Measurements from ENCODE around the gene PSME3.
"Not testable (repeated sequence)": the region's sequence is repeated elsewhere in the genome, so short reads cannot be mapped to it uniquely, and the experiment has no call there.

The PSME3 gene

DNA sequence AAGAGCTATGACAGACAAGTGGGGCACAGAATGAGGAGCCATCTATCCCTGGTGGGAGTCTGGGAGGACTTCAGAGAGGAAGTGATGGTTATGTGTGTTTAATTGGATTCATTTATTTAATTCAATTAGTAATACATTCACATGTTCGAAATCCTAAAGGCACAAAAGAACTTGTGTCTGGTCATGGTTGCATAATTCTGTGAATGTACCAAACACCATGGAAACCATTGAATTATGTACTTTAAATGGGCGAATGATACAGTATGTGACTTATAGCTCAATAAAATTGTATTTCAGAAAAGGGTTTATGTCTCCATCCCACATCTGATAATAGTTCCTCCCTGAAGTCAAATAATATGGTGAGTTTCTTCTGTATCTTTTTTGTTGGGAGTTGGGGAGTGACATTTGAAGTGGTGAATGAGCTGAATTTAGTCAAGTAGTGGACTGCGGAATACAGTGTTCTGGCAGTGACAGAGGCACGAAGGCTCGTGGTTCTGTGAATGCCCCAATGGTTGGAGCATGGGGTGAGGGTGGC lies 47.6 kb downstream of the PSME3 start:
- Histone ChIP-seq H3K4me1 (no peaks in the 10 kb centered on the region), H3K79me2 (no peaks in the 10 kb centered on the region), H3K27ac (no peak overlapping the region), H3K9me3 (ENCODE audit: control insufficient read depth, low read length) (no peaks in the 10 kb centered on the region), H3K4me2 (ENCODE audit: low read length) (no peak overlapping the region), H3K27me3 (ENCODE audit: control insufficient read depth, insufficient read depth, low read length) (no peaks in the 10 kb centered on the region), H2AFZ (no peak overlapping the region), H3K36me3 (ENCODE audit: control insufficient read depth, insufficient read depth, low read length) (no peaks in the 10 kb centered on the region), H3K4me3 (ENCODE audit: low read depth, low read length) (no peak overlapping the region), H3K9ac (no peak overlapping the region)
- TF ChIP-seq, protein P1, sequence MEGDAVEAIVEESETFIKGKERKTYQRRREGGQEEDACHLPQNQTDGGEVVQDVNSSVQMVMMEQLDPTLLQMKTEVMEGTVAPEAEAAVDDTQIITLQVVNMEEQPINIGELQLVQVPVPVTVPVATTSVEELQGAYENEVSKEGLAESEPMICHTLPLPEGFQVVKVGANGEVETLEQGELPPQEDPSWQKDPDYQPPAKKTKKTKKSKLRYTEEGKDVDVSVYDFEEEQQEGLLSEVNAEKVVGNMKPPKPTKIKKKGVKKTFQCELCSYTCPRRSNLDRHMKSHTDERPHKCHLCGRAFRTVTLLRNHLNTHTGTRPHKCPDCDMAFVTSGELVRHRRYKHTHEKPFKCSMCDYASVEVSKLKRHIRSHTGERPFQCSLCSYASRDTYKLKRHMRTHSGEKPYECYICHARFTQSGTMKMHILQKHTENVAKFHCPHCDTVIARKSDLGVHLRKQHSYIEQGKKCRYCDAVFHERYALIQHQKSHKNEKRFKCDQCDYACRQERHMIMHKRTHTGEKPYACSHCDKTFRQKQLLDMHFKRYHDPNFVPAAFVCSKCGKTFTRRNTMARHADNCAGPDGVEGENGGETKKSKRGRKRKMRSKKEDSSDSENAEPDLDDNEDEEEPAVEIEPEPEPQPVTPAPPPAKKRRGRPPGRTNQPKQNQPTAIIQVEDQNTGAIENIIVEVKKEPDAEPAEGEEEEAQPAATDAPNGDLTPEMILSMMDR (IDR thresholded peaks at IDR 0.05): no peak

DNA sequence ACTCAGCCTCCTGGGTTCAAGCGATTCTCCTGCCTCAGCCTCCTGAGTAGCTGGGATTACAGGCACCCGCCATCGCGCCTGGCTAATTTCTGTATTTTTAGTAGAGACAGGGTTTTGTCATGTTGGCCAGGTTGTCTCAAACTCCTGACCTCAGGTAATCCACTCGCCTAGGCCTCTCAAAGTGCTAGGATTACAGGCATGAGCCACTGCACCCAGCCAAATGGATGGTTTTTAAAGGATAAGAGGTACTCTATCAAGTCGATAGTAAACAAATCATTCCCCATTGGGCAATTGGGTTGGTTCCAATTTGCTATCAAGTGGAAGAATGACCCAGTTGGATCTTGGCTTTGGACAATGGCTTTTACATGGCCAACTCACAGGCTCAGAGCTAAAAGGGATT lies 48.5 kb downstream of the PSME3 start:
- H3K4me1 ChIP-seq; H3K9ac ChIP-seq; H3K4me3 ChIP-seq (ENCODE audit: low read depth, low read length); H3K4me2 ChIP-seq (ENCODE audit: low read length); H3K27me3 ChIP-seq (ENCODE audit: control insufficient read depth, insufficient read depth, low read length); H3K27ac ChIP-seq; H3K9me3 ChIP-seq (ENCODE audit: control insufficient read depth, low read length); H3K36me3 ChIP-seq (ENCODE audit: control insufficient read depth, insufficient read depth, low read length); H3K79me2 ChIP-seq; H2AFZ ChIP-seq: not testable (repeated sequence)

DNA sequence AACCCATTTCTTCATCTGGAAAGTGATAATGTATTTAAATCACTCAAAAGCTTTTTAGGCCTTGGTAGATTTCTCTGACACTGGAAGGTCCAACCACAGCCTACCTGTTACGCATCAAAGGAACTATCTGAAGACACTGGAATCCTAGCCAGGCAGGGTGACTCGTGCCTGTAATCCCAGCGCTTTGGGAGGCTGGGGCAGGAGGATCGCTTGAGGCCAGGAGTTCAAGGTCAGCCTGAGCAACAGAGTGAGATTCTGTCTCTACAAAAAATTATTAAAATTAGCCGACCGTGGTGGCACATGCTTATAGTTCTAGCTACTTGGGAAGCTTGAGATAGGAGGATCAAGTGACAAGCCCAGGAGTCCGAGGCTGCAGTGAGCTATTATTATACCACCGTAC lies 49.0 kb downstream of the PSME3 start:
- Histone ChIP-seq H3K4me1 (no peaks in the 10 kb centered on the region), H3K9me3 (ENCODE audit: control insufficient read depth, low read length) (no peaks in the 10 kb centered on the region), H2AFZ (no peak overlapping the region), H3K27ac (no peak overlapping the region), H3K79me2 (no peaks in the 10 kb centered on the region), H3K4me3 (ENCODE audit: low read depth, low read length) (no peak overlapping the region), H3K9ac (no peak overlapping the region), H3K4me2 (ENCODE audit: low read length) (no peak overlapping the region), H3K36me3 (ENCODE audit: control insufficient read depth, insufficient read depth, low read length) (no peaks in the 10 kb centered on the region), H3K27me3 (ENCODE audit: control insufficient read depth, insufficient read depth, low read length) (no peaks in the 10 kb centered on the region)
- TF ChIP-seq, protein P1 (IDR thresholded peaks at IDR 0.05): no peak

DNA sequence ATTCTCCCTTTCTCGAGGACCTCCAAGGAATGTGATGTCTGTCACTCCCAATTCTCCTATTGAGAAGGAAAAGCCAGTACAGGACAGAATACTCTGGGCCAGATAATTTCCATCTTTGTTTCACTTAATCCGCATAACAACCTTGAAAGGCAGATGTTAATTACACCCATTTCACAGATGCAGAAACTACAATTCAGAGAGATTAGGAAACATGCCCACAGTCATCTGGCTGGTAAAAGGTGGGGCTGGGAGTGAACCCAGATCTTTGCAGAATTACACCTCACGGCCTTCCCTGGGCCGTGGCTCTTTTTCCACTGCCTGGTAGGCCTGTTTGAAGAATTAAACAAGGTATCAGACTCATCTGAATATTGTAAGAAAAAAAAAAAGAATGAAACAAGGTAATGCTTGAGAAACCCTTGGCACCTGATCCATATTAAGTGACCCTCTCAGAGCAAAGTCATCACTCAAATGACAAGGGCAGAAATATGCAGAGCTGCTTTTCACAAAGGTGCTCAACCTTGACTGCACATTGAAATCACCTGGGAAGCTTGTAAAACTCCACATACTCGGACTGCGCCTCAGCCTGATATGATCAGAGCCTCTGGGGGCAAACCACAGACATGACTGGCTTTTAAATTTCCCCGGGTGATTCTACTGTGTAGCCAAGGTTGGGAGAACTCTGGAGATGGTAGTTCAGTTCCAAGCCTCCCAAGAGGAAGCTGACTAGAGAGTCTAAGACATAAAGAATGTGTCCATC lies 50.8 kb downstream of the PSME3 start:
- no peak overlapping the region for H3K4me3 ChIP-seq (ENCODE audit: low read depth, low read length)
- no peaks in the 10 kb centered on the region for H3K4me1 ChIP-seq
- no peaks in the 10 kb centered on the region for H3K27me3 ChIP-seq (ENCODE audit: control insufficient read depth, insufficient read depth, low read length)
- no peak overlapping the region for H3K4me2 ChIP-seq (ENCODE audit: low read length)
- no peaks in the 10 kb centered on the region for H3K36me3 ChIP-seq (ENCODE audit: control insufficient read depth, insufficient read depth, low read length)
- H3K9ac ChIP-seq: no peak overlapping the region
- no peaks in the 10 kb centered on the region for H3K79me2 ChIP-seq
- H3K27ac ChIP-seq: no peak overlapping the region
- H2AFZ ChIP-seq: peak overlapping the region; percentile 47
- no peaks in the 10 kb centered on the region for H3K9me3 ChIP-seq (ENCODE audit: control insufficient read depth, low read length)
- TF ChIP-seq, protein P1 (IDR thresholded peaks at IDR 0.05): no peak

DNA sequence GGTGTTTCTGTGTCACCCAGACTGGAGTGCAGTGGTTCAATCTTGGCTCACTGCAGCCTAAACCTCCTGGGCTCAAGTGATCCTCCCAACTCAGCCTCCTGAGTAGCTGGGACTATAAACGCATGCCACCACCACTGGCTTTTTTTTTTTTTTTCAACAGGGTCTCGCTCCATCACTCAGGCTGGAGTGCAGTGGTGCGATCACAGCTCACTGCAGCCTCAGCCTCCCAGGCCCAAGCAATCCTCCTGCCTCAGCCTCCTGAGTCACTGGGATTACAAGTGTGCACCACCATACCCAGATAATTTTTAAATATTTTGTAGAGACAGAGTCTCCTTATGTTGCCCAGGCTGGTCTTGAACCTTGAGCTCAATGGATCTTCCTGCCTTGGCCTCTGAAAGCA lies 52.6 kb downstream of the PSME3 start:
- H3K9me3 ChIP-seq (ENCODE audit: control insufficient read depth, low read length); H3K27me3 ChIP-seq (ENCODE audit: control insufficient read depth, insufficient read depth, low read length); H3K4me2 ChIP-seq (ENCODE audit: low read length); H3K79me2 ChIP-seq; H2AFZ ChIP-seq; H3K9ac ChIP-seq; H3K27ac ChIP-seq; H3K4me1 ChIP-seq; H3K36me3 ChIP-seq (ENCODE audit: control insufficient read depth, insufficient read depth, low read length); H3K4me3 ChIP-seq (ENCODE audit: low read depth, low read length): not testable (repeated sequence)

Data from parathyroid adenoma (tissue), 2 donors.